ENCODE results near the gene ANGPTL4. TPM values are rescaled to one million over a fixed set of nuclear protein-coding genes. Genes with fewer than 3 reads are reported as not detected.

Gene ANGPTL4
- total and polyA plus RNA-seq, 2 donors (not counting 1 experiment from before 2014, with no cell fraction given) = not detected

DNA sequence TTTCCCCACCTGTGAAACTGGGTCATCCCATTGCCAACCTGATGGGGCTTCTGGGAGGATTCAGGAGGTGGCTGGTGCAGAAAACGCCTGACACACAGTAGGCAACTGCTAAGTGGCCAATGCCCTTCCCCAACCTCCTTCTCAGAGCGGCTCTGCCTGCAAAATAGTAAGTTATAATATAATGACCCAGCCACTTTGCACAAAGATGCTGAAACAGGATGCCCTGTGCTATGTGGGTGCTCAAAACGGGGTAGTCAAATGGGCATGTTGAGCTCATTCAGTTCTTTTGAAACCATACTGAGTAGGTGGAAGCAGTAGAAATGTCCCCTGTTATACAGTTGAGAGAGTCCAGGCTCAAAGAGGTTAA, 49.7 kb downstream of the ANGPTL4 start:
- H3K79me2 ChIP-seq (ENCODE audit: control insufficient read depth, insufficient read depth, low read length) = peaks cover 7% of the 10 kb centered on the region
- peak overlapping the region; percentile 52 to 82 (median 65) for H3K4me3 ChIP-seq (ENCODE audit: control extremely low read depth in 1 of 5, extremely low read depth in 1 of 5, insufficient read depth in 1 of 5, low read depth in 2 of 5, low read length in 4 of 5)
- DNase-seq = no peak
- H3K4me2 ChIP-seq (replicated peaks; ENCODE audit: low read depth, low read length, poor library complexity, severe bottlenecking) = peak overlapping the region; percentile 84
- peaks cover 11% of the 10 kb centered on the region for H3K4me1 Mint-ChIP-seq
- peak overlapping the region; percentile 72 for H2AFZ ChIP-seq (ENCODE audit: insufficient read depth, low read depth, low read length, poor library complexity, severe bottlenecking)
- H3K9ac ChIP-seq (ENCODE audit: low read length) = peak overlapping the region; percentile 76
- intact Hi-C loops (cut with micrococcal nuclease) = loop anchor here (1.0 kb wide), 5 partner anchors 23 to 156 kb away; partner anchors contain the start of genes HNRNPM and RAB11B
- no peaks in the 10 kb centered on the region for H3K27me3 Mint-ChIP-seq
- TF ChIP-seq EZH2 (IDR thresholded peaks at IDR 0.05; ENCODE audit: borderline replicate concordance, insufficient read depth, low read depth, low read length, poor library complexity, severe bottlenecking) (no peak), CTCF (IDR thresholded peaks at IDR 0.05) (no peak)
- H3K4me3 Mint-ChIP-seq = peak overlapping the region; percentile 68
- H3K27me3 ChIP-seq (replicated peaks in 1 of 4; ENCODE audit: control extremely low read depth in 1 of 4, control insufficient read depth in 3 of 4, insufficient read depth in 4 of 4, low read length in 3 of 4) = no peaks in the 10 kb centered on the region
- no peak for ATAC-seq (ENCODE audit: low read depth)
- H3K9me3 Mint-ChIP-seq (ENCODE audit: insufficient read depth) = no peaks in the 10 kb centered on the region
- peak overlapping the region; percentile 16 for H3K27ac Mint-ChIP-seq
- no peaks in the 10 kb centered on the region for H3K36me3 ChIP-seq (replicated peaks in 1 of 2; ENCODE audit: control extremely low read depth in 1 of 2, control insufficient read depth in 1 of 2, extremely low read depth in 1 of 2, insufficient read depth in 2 of 2, low read length in 1 of 2)
- ChIA-PET POLR2A (interaction anchor here (0.6 to 2.9 kb wide), 6 partner anchors 23 to 168 kb away, joined by 3 to 19 read pairs (median 6); partner anchors contain the start of genes HNRNPM, RAB11B and ZNF414), CTCF (interaction anchor here (0.7 to 5.5 kb wide), 14 partner anchors 10 to 1836 kb away, joined by 3 to 49 read pairs (median 10); partner anchors contain the start of genes HNRNPM, MYO1F, RAB11B and ZNF414)
- WGBS (ENCODE audit: insufficient coverage) = 14% methylated on average over 1 of the region's 3 CpGs
- H3K9me3 ChIP-seq (ENCODE audit: control extremely low read depth in 1 of 3, control insufficient read depth in 2 of 3, insufficient read depth in 1 of 3, low read length in 2 of 3) = no peaks in the 10 kb centered on the region
- H3K27ac ChIP-seq (ENCODE audit: low read length in 2 of 2) = peak overlapping the region in 1 of 2 donors; percentile 59
- peaks cover 5 to 9% of the 10 kb centered on the region in 2 donors for H3K4me1 ChIP-seq (ENCODE audit: control insufficient read depth in 2 of 2, insufficient read depth in 2 of 2, low read length in 2 of 2)
- H4K20me1 ChIP-seq (ENCODE audit: control insufficient read depth, insufficient read depth, low read length, poor library complexity, severe bottlenecking) = no peaks in the 10 kb centered on the region

- no peak overlapping the region for H3K27ac Mint-ChIP-seq
- H3K4me1 Mint-ChIP-seq = peaks cover 8% of the 10 kb centered on the region
- Histone ChIP-seq H4K20me1 (ENCODE audit: control insufficient read depth, insufficient read depth, low read length, poor library complexity, severe bottlenecking) (no peaks in the 10 kb centered on the region), H3K4me1 (ENCODE audit: control insufficient read depth in 2 of 2, insufficient read depth in 2 of 2, low read length in 2 of 2) (peaks cover 5 to 9% of the 10 kb centered on the region in 2 donors), H3K9me3 (ENCODE audit: control extremely low read depth in 1 of 3, control insufficient read depth in 2 of 3, insufficient read depth in 1 of 3, low read length in 2 of 3) (no peaks in the 10 kb centered on the region), H3K27ac (ENCODE audit: low read length in 2 of 2) (no peak overlapping the region), H3K27me3 (replicated peaks in 1 of 4; ENCODE audit: control extremely low read depth in 1 of 4, control insufficient read depth in 3 of 4, insufficient read depth in 4 of 4, low read length in 3 of 4) (no peaks in the 10 kb centered on the region), H3K4me3 (ENCODE audit: control extremely low read depth in 1 of 5, extremely low read depth in 1 of 5, insufficient read depth in 1 of 5, low read depth in 2 of 5, low read length in 4 of 5) (no peak overlapping the region), H3K79me2 (ENCODE audit: control insufficient read depth, insufficient read depth, low read length) (peaks cover 7% of the 10 kb centered on the region), H3K36me3 (replicated peaks in 1 of 2; ENCODE audit: control extremely low read depth in 1 of 2, control insufficient read depth in 1 of 2, extremely low read depth in 1 of 2, insufficient read depth in 2 of 2, low read length in 1 of 2) (peaks cover 0 to under 1% of the 10 kb centered on the region in 2 experiments), H3K4me2 (replicated peaks; ENCODE audit: low read depth, low read length, poor library complexity, severe bottlenecking) (no peak overlapping the region), H2AFZ (ENCODE audit: insufficient read depth, low read depth, low read length, poor library complexity, severe bottlenecking) (no peak overlapping the region), H3K9ac (ENCODE audit: low read length) (no peak overlapping the region)
- intact Hi-C loops (cut with micrococcal nuclease) = no loop called here
- H3K27me3 Mint-ChIP-seq = no peaks in the 10 kb centered on the region
- POLR2A ChIA-PET = no interaction called here
- H3K4me3 Mint-ChIP-seq = no peak overlapping the region
- TF ChIP-seq EZH2 (IDR thresholded peaks at IDR 0.05; ENCODE audit: borderline replicate concordance, insufficient read depth, low read depth, low read length, poor library complexity, severe bottlenecking) = no peak
- TF ChIP-seq CTCF (IDR thresholded peaks at IDR 0.05) = no peak
- DNase-seq (no peak), ATAC-seq (ENCODE audit: low read depth) (no peak)
- no peaks in the 10 kb centered on the region for H3K9me3 Mint-ChIP-seq (ENCODE audit: insufficient read depth)
- WGBS (ENCODE audit: insufficient coverage) = 75% methylated on average over 2 of the region's 4 CpGs
- CTCF ChIA-PET = interaction anchor here (1.3 kb wide), 1 partner anchor 24 kb away, joined by 5 read pairs; no protein-coding TSS in a partner anchor
Measured at GRCh38 chr19:8416796-8417195, 52.8 kb downstream of the ANGPTL4 start.

Data from B cell (primary cell).